NCI-H2081 treated with DMSO at 0.1 percent for 48 hours (cell line): ENCODE measurements around the gene KSR2.
"Not testable (repeated sequence)": the region's sequence is repeated elsewhere in the genome, so short reads cannot be mapped to it uniquely, and the experiment has no call there.

Experiments
- DNase-seq: peaks from one replicate; lab custom pipeline; 2025; lab: John Stamatoyannopoulos, UW

Gene KSR2

GRCh38 chr12:117967512-117967911, 1.3 kb downstream of the KSR2 start:
- no peak for DNase-seq

- DNase-seq: no peak
Observed at GRCh38 chr12:117967043-117967442, 1.7 kb downstream of the KSR2 start.

GRCh38 chr12:117966511-117966910, 2.3 kb downstream of the KSR2 start:
- DNase-seq: no peak

GRCh38 chr12:117963836-117964235, 5.0 kb downstream of the KSR2 start:
- no peak for DNase-seq

- DNase-seq: no peak
Observed at GRCh38 chr12:117936722-117937484, 31.9 kb downstream of the KSR2 start.

GRCh38 chr12:117933545-117933944, 35.2 kb downstream of the KSR2 start:
- no peak for DNase-seq

- DNase-seq: no peak
Observed at GRCh38 chr12:117926391-117926899, 42.3 kb downstream of the KSR2 start.

- no peak for DNase-seq
Observed at GRCh38 chr12:117921929-117922777, 46.6 kb downstream of the KSR2 start.

- no peak for DNase-seq
Observed at GRCh38 chr12:117919479-117919878, 49.3 kb downstream of the KSR2 start.

GRCh38 chr12:117914686-117915085, 54.1 kb downstream of the KSR2 start:
- no peak for DNase-seq

- no peak for DNase-seq
Observed at GRCh38 chr12:117912756-117913155, 56.0 kb downstream of the KSR2 start.

- no peak for DNase-seq
Observed at GRCh38 chr12:117908411-117908810, 60.4 kb downstream of the KSR2 start.

GRCh38 chr12:117907108-117907689, 61.6 kb downstream of the KSR2 start:
- no peak for DNase-seq

GRCh38 chr12:117904051-117904450, 64.7 kb downstream of the KSR2 start:
- DNase-seq: no peak

GRCh38 chr12:117903110-117903840, 65.5 kb downstream of the KSR2 start:
- no peak for DNase-seq

GRCh38 chr12:117901631-117902030, 67.2 kb downstream of the KSR2 start:
- no peak for DNase-seq

- no peak for DNase-seq
Observed at GRCh38 chr12:117900561-117900960, 68.2 kb downstream of the KSR2 start.

- no peak for DNase-seq
Observed at GRCh38 chr12:117897372-117898161, 71.2 kb downstream of the KSR2 start.

GRCh38 chr12:117896009-117896408, 72.8 kb downstream of the KSR2 start:
- no peak for DNase-seq

GRCh38 chr12:117892441-117892840, 76.3 kb downstream of the KSR2 start:
- no peak for DNase-seq

GRCh38 chr12:117891265-117891664, 77.5 kb downstream of the KSR2 start:
- DNase-seq: not testable (repeated sequence)
